Esophagus squamous epithelium (tissue), 4 donors: ENCODE data around the gene ORM1.

Experiments
- POLR2A ChIP-seq, 4 donors: fragments of 450-650 bp; IDR thresholded peaks; one replicate each; pipeline ENCODE4 v1.6.1; 2017; ENCODE audit warnings: antibody characterized with exemption in 4 of 4, mild to moderate bottlenecking in 4 of 4, moderate library complexity in 3 of 4
- TF ChIP-seq, protein P1 (sequence below), 6 experiments: fragments of 450-650 bp in 4 of 6; fragments of 200-600 bp in 2 of 6; sonication (generic) in 2 of 6; IDR thresholded peaks; one replicate each; pipeline ENCODE4 v1.5.1; 2016 to 2019; ENCODE audit warnings: antibody characterized with exemption in 6 of 6, mild to moderate bottlenecking in 4 of 6, moderate library complexity in 4 of 6

- no peak for TF ChIP-seq POLR2A (IDR thresholded peaks at IDR 0.05)
- TF ChIP-seq, protein P1, sequence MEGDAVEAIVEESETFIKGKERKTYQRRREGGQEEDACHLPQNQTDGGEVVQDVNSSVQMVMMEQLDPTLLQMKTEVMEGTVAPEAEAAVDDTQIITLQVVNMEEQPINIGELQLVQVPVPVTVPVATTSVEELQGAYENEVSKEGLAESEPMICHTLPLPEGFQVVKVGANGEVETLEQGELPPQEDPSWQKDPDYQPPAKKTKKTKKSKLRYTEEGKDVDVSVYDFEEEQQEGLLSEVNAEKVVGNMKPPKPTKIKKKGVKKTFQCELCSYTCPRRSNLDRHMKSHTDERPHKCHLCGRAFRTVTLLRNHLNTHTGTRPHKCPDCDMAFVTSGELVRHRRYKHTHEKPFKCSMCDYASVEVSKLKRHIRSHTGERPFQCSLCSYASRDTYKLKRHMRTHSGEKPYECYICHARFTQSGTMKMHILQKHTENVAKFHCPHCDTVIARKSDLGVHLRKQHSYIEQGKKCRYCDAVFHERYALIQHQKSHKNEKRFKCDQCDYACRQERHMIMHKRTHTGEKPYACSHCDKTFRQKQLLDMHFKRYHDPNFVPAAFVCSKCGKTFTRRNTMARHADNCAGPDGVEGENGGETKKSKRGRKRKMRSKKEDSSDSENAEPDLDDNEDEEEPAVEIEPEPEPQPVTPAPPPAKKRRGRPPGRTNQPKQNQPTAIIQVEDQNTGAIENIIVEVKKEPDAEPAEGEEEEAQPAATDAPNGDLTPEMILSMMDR (IDR thresholded peaks at IDR 0.05) = no peak
These were observed 37.6 kb upstream of the ORM1 start for GRCh38 chr9:114285166-114285867.
